Measurements from ENCODE around the gene UBXN10.
A peak's percentile ranks its signal among the peaks of the same experiment; 100 is the strongest.

Gene UBXN10

DNA sequence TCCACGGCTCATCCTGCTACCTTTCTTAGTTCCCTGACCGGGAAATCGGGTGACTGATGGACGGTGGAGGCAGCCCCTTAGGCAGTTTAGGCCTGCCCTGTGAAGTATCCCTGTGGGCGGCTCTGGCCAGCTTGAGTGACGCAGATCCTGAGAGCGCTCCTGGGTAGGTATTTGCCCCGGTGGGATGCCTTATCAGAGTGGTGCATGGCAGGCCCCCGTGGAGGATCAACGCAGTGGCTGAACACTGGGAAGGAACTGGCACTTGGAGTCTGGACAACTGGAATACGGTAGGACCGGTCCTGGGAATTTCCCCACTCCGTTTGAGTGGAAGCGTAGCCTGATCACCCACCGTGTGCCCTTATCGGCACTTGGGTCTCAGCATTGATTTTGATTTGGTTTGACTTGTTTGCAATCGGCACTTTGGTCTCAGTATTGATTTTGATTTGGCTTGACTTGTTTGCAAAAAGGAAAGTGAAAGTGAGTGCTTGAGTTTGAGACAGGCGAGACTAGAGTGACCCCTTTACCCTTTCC lies 31.5 kb upstream of the UBXN10 start:
- Histone ChIP-seq H3K36me3 (ENCODE audit: control insufficient read depth in 1 of 2, insufficient read depth in 2 of 2, low read length in 2 of 2) (no peaks in the 10 kb centered on the region), H3K9me3 (ENCODE audit: control insufficient read depth in 1 of 2, low read length in 2 of 2) (peaks cover 0 to 7% of the 10 kb centered on the region in 2 donors), H3K27ac (ENCODE audit: low read length) (no peak overlapping the region), H3K27me3 (ENCODE audit: low read depth, low read length) (no peaks in the 10 kb centered on the region), H3K4me3 (ENCODE audit: low read depth in 1 of 2, low read length in 2 of 2) (peak overlapping the region in 1 of 2 donors; percentile 19), H3K4me1 (ENCODE audit: control insufficient read depth in 1 of 2, insufficient read depth in 2 of 2, low read length in 2 of 2) (peaks cover 6 to 15% of the 10 kb centered on the region in 2 donors)

DNA sequence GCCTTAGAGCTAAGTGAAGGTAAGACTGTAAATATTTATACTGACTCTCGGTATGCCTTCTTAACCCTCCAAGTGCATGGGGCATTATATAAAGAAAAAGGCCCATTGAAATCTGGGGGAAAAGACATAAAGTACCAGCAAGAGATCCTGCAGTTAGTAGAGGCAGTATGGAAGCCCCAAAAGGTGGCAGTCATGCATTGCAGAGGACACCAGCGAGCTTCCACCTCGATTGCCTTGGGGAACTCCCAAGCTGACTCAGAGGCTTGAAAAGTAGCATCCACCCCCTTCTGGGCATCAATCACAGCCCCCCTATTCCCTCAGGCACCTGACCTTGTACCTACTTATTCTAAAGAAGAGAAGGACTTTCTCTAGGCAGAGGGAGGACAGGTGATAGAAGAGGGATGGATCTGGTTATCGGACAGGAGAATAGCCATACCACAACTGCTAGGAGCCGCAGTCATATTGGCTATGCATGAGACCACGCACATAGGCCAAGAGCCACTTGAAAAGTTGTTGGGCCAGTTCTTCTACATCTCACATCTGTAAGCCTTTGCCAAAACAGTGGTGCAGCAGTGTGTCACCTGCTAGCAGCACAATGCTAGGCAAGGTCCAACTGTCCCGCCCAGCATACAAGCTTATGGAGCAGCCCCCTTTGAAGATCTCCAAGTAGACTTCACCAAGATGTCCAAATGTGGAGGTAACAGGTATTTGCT lies 27.4 kb upstream of the UBXN10 start:
- Histone ChIP-seq H3K36me3 (ENCODE audit: control insufficient read depth in 1 of 2, insufficient read depth in 2 of 2, low read length in 2 of 2) (no peaks in the 10 kb centered on the region), H3K27me3 (ENCODE audit: low read depth, low read length) (no peaks in the 10 kb centered on the region), H3K4me3 (ENCODE audit: low read depth in 1 of 2, low read length in 2 of 2) (no peak overlapping the region), H3K9me3 (ENCODE audit: control insufficient read depth in 1 of 2, low read length in 2 of 2) (peaks cover 12 to 30% of the 10 kb centered on the region in 2 donors), H3K27ac (ENCODE audit: low read length) (no peak overlapping the region), H3K4me1 (ENCODE audit: control insufficient read depth in 1 of 2, insufficient read depth in 2 of 2, low read length in 2 of 2) (no peaks in the 10 kb centered on the region)

- Histone ChIP-seq H3K4me1 (ENCODE audit: control insufficient read depth in 1 of 2, insufficient read depth in 2 of 2, low read length in 2 of 2) (no peaks in the 10 kb centered on the region), H3K27ac (ENCODE audit: low read length) (no peak overlapping the region), H3K27me3 (ENCODE audit: low read depth, low read length) (no peaks in the 10 kb centered on the region), H3K9me3 (ENCODE audit: control insufficient read depth in 1 of 2, low read length in 2 of 2) (peaks cover 12 to 30% of the 10 kb centered on the region in 2 donors), H3K36me3 (ENCODE audit: control insufficient read depth in 1 of 2, insufficient read depth in 2 of 2, low read length in 2 of 2) (no peaks in the 10 kb centered on the region), H3K4me3 (ENCODE audit: low read depth in 1 of 2, low read length in 2 of 2) (peak overlapping the region in 1 of 2 donors; percentile 20)
These were observed 25.9 kb upstream of the UBXN10 start for GRCh38 chr1:20160034-20160433.

DNA sequence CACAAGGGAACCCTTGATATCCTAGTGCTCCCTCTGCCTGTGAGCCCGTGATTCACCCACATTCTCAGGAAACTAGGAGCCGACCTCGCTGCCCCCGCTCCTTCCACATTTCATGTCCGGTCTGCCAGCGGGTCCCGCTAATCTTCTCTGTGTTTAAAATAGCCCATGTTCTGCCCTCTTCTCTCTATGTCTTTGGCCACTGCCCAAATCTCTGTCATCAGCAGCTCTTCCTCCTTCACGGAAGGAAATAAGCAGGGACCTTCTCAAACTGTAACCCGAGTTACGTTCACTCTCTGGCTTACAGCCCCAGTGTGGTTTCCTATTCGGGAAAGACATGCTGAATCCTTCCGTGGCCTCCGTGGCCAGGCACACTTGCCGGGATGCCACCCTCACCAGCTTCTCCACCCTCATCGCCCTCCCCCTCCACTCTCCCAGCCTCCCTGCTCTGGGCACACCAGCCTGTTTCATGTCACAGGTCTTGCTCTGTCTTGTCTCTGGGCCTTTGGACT lies 21.1 kb upstream of the UBXN10 start:
- Histone ChIP-seq H3K9me3 (ENCODE audit: control insufficient read depth in 1 of 2, low read length in 2 of 2) (peaks cover 9 to 19% of the 10 kb centered on the region in 2 donors), H3K27me3 (ENCODE audit: low read depth, low read length) (no peaks in the 10 kb centered on the region), H3K4me1 (ENCODE audit: control insufficient read depth in 1 of 2, insufficient read depth in 2 of 2, low read length in 2 of 2) (peaks cover 0 to 13% of the 10 kb centered on the region in 2 donors), H3K36me3 (ENCODE audit: control insufficient read depth in 1 of 2, insufficient read depth in 2 of 2, low read length in 2 of 2) (no peaks in the 10 kb centered on the region), H3K4me3 (ENCODE audit: low read depth in 1 of 2, low read length in 2 of 2) (no peak overlapping the region), H3K27ac (ENCODE audit: low read length) (no peak overlapping the region)

DNA sequence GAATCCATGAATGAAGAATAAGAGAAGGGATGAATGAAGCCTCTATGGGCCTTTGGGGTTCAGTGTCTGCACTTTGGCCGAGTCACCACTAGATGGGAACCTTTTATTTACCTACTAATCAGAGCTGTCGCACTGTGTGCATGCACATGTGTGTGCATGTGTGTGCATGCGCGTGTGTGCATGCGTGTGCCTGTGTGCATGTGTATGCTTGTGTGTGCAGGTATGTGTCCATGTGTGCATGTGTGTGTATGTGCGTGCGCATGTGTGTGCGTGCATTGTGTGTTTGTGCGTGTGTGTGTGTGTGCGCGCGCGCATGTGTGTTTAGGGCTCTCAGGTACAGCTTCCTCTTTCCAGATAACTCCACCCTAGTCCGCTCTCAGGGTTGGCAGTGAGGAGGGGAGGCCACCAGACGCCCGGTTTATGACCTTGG lies 20.4 kb upstream of the UBXN10 start:
- Histone ChIP-seq H3K9me3 (ENCODE audit: control insufficient read depth in 1 of 2, low read length in 2 of 2) (peaks cover 2 to 11% of the 10 kb centered on the region in 2 donors), H3K27me3 (ENCODE audit: low read depth, low read length) (no peaks in the 10 kb centered on the region), H3K27ac (ENCODE audit: low read length) (no peak overlapping the region), H3K4me3 (ENCODE audit: low read depth in 1 of 2, low read length in 2 of 2) (no peak overlapping the region), H3K36me3 (ENCODE audit: control insufficient read depth in 1 of 2, insufficient read depth in 2 of 2, low read length in 2 of 2) (no peaks in the 10 kb centered on the region), H3K4me1 (ENCODE audit: control insufficient read depth in 1 of 2, insufficient read depth in 2 of 2, low read length in 2 of 2) (peaks cover 0 to 13% of the 10 kb centered on the region in 2 donors)

GRCh38 chr1:20166051-20166450 lies 19.8 kb upstream of the UBXN10 start:
- H3K4me3 ChIP-seq (ENCODE audit: low read depth in 1 of 2, low read length in 2 of 2) = no peak overlapping the region
- H3K36me3 ChIP-seq (ENCODE audit: control insufficient read depth in 1 of 2, insufficient read depth in 2 of 2, low read length in 2 of 2) = no peaks in the 10 kb centered on the region
- H3K27me3 ChIP-seq (ENCODE audit: low read depth, low read length) = no peaks in the 10 kb centered on the region
- no peak overlapping the region for H3K27ac ChIP-seq (ENCODE audit: low read length)
- peaks cover 0 to 7% of the 10 kb centered on the region in 2 donors for H3K9me3 ChIP-seq (ENCODE audit: control insufficient read depth in 1 of 2, low read length in 2 of 2)
- H3K4me1 ChIP-seq (ENCODE audit: control insufficient read depth in 1 of 2, insufficient read depth in 2 of 2, low read length in 2 of 2) = peaks cover 0 to 13% of the 10 kb centered on the region in 2 donors

DNA sequence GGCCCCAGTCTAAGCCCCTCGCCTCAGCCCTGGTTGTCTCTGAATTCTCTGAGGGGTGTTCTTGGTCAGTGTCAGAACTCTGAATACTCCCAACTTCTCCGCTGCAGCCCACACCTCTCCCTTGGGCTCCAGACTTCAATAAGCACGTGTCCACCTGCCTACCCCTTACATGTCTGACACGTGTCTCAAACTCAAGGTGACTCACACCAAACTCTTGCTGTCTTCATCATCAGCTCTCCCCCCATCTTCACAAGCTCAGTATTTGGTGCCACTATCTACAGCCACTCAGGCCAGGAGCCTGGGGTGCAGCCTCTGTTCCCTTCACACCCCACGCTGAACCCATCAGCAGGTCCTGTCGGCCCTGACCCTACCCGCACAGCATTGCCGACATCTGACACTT lies 18.8 kb upstream of the UBXN10 start:
- Histone ChIP-seq H3K4me3 (ENCODE audit: low read depth in 1 of 2, low read length in 2 of 2) (no peak overlapping the region), H3K4me1 (ENCODE audit: control insufficient read depth in 1 of 2, insufficient read depth in 2 of 2, low read length in 2 of 2) (peaks cover 0 to 13% of the 10 kb centered on the region in 2 donors), H3K27me3 (ENCODE audit: low read depth, low read length) (no peaks in the 10 kb centered on the region), H3K36me3 (ENCODE audit: control insufficient read depth in 1 of 2, insufficient read depth in 2 of 2, low read length in 2 of 2) (no peaks in the 10 kb centered on the region), H3K9me3 (ENCODE audit: control insufficient read depth in 1 of 2, low read length in 2 of 2) (no peaks in the 10 kb centered on the region), H3K27ac (ENCODE audit: low read length) (no peak overlapping the region)

GRCh38 chr1:20168564-20169491 lies 17.1 kb upstream of the UBXN10 start:
- H3K4me1 ChIP-seq (ENCODE audit: control insufficient read depth in 1 of 2, insufficient read depth in 2 of 2, low read length in 2 of 2) = peaks cover 0 to 13% of the 10 kb centered on the region in 2 donors
- H3K36me3 ChIP-seq (ENCODE audit: control insufficient read depth in 1 of 2, insufficient read depth in 2 of 2, low read length in 2 of 2) = no peaks in the 10 kb centered on the region
- no peak overlapping the region for H3K4me3 ChIP-seq (ENCODE audit: low read depth in 1 of 2, low read length in 2 of 2)
- no peak overlapping the region for H3K27ac ChIP-seq (ENCODE audit: low read length)
- no peaks in the 10 kb centered on the region for H3K9me3 ChIP-seq (ENCODE audit: control insufficient read depth in 1 of 2, low read length in 2 of 2)
- H3K27me3 ChIP-seq (ENCODE audit: low read depth, low read length) = no peaks in the 10 kb centered on the region

DNA sequence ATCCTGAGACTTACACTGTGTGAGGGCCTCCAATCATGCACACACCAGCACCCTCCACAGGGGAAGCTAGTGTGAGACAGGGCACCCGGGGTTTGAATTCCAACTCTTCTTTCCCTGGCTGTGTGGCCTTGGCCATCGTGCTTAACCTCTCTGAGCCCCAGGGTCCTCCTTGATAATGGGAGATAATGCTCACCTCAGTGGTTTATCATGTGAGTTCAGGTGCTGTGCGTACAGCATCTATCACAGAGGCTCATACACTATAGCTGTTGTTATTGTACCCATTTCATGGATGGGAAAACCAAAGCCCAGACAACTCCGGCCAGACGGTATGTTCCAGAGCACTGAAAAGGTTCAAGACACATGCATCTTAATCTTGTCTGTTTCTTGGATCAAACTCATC lies 16.0 kb upstream of the UBXN10 start:
- no peaks in the 10 kb centered on the region for H3K27me3 ChIP-seq (ENCODE audit: low read depth, low read length)
- H3K36me3 ChIP-seq (ENCODE audit: control insufficient read depth in 1 of 2, insufficient read depth in 2 of 2, low read length in 2 of 2) = no peaks in the 10 kb centered on the region
- no peak overlapping the region for H3K4me3 ChIP-seq (ENCODE audit: low read depth in 1 of 2, low read length in 2 of 2)
- peaks cover 0 to 13% of the 10 kb centered on the region in 2 donors for H3K4me1 ChIP-seq (ENCODE audit: control insufficient read depth in 1 of 2, insufficient read depth in 2 of 2, low read length in 2 of 2)
- H3K27ac ChIP-seq (ENCODE audit: low read length) = no peak overlapping the region
- H3K9me3 ChIP-seq (ENCODE audit: control insufficient read depth in 1 of 2, low read length in 2 of 2) = no peaks in the 10 kb centered on the region

- Histone ChIP-seq H3K9me3 (ENCODE audit: control insufficient read depth in 1 of 2, low read length in 2 of 2) (no peaks in the 10 kb centered on the region), H3K27me3 (ENCODE audit: low read depth, low read length) (no peaks in the 10 kb centered on the region), H3K36me3 (ENCODE audit: control insufficient read depth in 1 of 2, insufficient read depth in 2 of 2, low read length in 2 of 2) (no peaks in the 10 kb centered on the region), H3K27ac (ENCODE audit: low read length) (no peak overlapping the region), H3K4me1 (ENCODE audit: control insufficient read depth in 1 of 2, insufficient read depth in 2 of 2, low read length in 2 of 2) (no peaks in the 10 kb centered on the region), H3K4me3 (ENCODE audit: low read depth in 1 of 2, low read length in 2 of 2) (no peak overlapping the region)
These were observed 13.8 kb upstream of the UBXN10 start for GRCh38 chr1:20172033-20172590.

All from muscle layer of duodenum (tissue), 2 donors.